Testis (tissue), 3 donors: ENCODE results near the gene LYAR. TPM values are rescaled to one million over a fixed set of nuclear protein-coding genes. Genes with fewer than 3 reads are reported as not detected.

Experiments
- DNase-seq: peaks from one replicate; pipeline ENCODE4 v3.0.0-alpha.2; 2019
- H3K27ac ChIP-seq, 2 donors: fragments of 200-600 bp; sonication (generic); one replicate each; pipeline ENCODE4 v1.5.1; 2019
- H3K27me3 ChIP-seq: fragments of 200-600 bp; sonication (generic); one replicate; pipeline ENCODE4 v1.5.1; 2019
- H3K36me3 ChIP-seq: fragments of 200-600 bp; sonication (generic); one replicate; pipeline ENCODE4 v1.5.1; 2017; ENCODE audit warnings: low read depth; ENCODE audit errors: missing control alignments
- H3K4me1 ChIP-seq: fragments of 200-600 bp; sonication (generic); one replicate; pipeline ENCODE4 v1.5.1; 2019
- H3K4me3 ChIP-seq, 2 donors: fragments of 200-600 bp; sonication (generic); one replicate each; pipeline ENCODE4 v1.5.1; 2017 to 2019
- H3K9me3 ChIP-seq: fragments of 200-600 bp; sonication (generic); one replicate; pipeline ENCODE4 v1.5.1; 2017
- POLR2A ChIP-seq: fragments of 450-650 bp; IDR thresholded peaks from one replicate; pipeline ENCODE4 v1.6.1; 2017; ENCODE audit warnings: antibody characterized with exemption, mild to moderate bottlenecking, moderate library complexity
- WGBS, 2 donors: methylation state at CpG; one replicate each; pipeline ENCODE4 v1.1.5; 2018; 5-methylcytosine and 5-hydroxymethylcytosine counted together
- intact Hi-C: fragments of 100-400 bp; cut with DNase I; formaldehyde crosslinking; loops from one replicate; pipeline ENCODE4 v1.15.1; 2023; ENCODE audit warnings: low total_unique reads
- polyA plus RNA-seq: library from polyadenylated mRNA; stranded (reverse); fragments of 350-450 nt; fragmentation: Illumina TruSeq; extraction: RNeasy Lipid Tissue Mini Kit (QIAGEN cat#74804); gene quantifications from one replicate; pipeline ENCODE4 v1.2.3, GENCODE V29; 2014; ENCODE audit warnings: low read depth, low replicate concordance; ENCODE audit not compliant: insufficient read depth
- total RNA-seq, 2 donors: library from RNA; depleted of rRNA; stranded (reverse); fragments of >200 nt; gene quantifications; one replicate each; pipeline ENCODE4 v1.2.3, GENCODE V29; 2016
- TF ChIP-seq, protein P1 (sequence below), 3 experiments: fragments of 450-650 bp in 2 of 3; fragments of 200-600 bp in 1 of 3; sonication (generic) in 1 of 3; IDR thresholded peaks; one replicate each; pipeline ENCODE4 v1.5.1; 2016 to 2019; ENCODE audit warnings: antibody characterized with exemption in 3 of 3, mild to moderate bottlenecking in 2 of 3, moderate library complexity in 1 of 3

Gene LYAR
- total and polyA plus RNA-seq, 3 donors from 2014 or later, result 53.8 to 132 (median 63.2) TPM

DNA sequence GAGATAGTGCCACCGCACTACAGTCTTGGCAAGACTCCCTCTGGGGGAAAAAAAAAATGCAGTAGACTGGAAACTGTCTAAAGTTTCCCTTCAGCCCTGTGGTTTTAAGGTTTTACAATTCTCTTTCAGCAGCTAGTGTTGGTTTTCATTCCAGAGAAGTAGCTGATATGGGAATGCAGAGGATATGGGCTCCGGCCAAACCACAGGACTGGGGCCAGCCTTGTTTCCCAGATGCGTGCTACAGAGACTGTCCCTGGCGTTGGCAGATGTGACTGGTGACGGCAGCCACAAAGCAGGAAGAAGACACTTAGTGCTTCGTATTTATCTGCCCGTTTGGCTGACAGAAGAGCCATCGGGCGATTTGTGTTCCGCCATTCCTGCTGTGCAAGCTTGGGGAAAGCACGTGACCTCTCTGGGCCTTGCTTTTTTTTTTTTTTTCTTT is 43.3 kb upstream of the LYAR start:
- DNase-seq, result peak; percentile 66
- H3K27me3 ChIP-seq, result no peaks in the 10 kb centered on the region
- H3K9me3 ChIP-seq, result no peaks in the 10 kb centered on the region
- intact Hi-C loops, result no loop called here
- no peak overlapping the region for H3K4me3 ChIP-seq
- H3K4me1 ChIP-seq, result peaks cover 7% of the 10 kb centered on the region
- TF ChIP-seq, protein P1, sequence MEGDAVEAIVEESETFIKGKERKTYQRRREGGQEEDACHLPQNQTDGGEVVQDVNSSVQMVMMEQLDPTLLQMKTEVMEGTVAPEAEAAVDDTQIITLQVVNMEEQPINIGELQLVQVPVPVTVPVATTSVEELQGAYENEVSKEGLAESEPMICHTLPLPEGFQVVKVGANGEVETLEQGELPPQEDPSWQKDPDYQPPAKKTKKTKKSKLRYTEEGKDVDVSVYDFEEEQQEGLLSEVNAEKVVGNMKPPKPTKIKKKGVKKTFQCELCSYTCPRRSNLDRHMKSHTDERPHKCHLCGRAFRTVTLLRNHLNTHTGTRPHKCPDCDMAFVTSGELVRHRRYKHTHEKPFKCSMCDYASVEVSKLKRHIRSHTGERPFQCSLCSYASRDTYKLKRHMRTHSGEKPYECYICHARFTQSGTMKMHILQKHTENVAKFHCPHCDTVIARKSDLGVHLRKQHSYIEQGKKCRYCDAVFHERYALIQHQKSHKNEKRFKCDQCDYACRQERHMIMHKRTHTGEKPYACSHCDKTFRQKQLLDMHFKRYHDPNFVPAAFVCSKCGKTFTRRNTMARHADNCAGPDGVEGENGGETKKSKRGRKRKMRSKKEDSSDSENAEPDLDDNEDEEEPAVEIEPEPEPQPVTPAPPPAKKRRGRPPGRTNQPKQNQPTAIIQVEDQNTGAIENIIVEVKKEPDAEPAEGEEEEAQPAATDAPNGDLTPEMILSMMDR (IDR thresholded peaks at IDR 0.05), result no peak
- no peak for TF ChIP-seq POLR2A
- H3K27ac ChIP-seq, result no peak overlapping the region
- H3K36me3 ChIP-seq, result no peaks in the 10 kb centered on the region
- WGBS, 2 donors, result 30 to 35% methylated on average over 11 of the region's 11 CpGs

DNA sequence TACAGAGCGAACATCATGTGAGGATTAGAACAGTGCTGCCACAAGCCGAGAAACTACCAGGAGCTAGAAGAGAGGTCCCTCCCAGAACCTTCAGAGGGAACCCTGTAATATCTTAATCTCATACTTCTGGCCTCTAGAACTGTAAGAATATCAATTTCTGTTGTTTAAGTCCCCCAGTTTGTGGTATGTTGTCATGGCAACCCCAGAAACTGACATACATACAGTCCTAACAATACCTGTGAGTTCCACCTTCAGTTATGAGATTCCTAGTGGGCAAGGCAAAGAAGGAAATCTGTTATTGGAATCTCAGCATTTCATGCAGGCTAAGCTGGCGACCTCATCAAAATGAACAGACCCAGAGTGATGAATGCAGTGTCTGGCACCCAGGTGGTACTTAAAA is 42.6 kb upstream of the LYAR start:
- Histone ChIP-seq H3K27ac (no peak overlapping the region), H3K4me3 (no peak overlapping the region), H3K4me1 (peaks cover 10% of the 10 kb centered on the region), H3K36me3 (no peaks in the 10 kb centered on the region), H3K27me3 (no peaks in the 10 kb centered on the region), H3K9me3 (no peaks in the 10 kb centered on the region)
- intact Hi-C loops, result no loop called here
- no peak for DNase-seq
- no peak for TF ChIP-seq POLR2A
- TF ChIP-seq, protein P1 (IDR thresholded peaks at IDR 0.05), result no peak
- WGBS, 2 donors, result 87 to 98% methylated on average over 3 of the region's 3 CpGs

DNA sequence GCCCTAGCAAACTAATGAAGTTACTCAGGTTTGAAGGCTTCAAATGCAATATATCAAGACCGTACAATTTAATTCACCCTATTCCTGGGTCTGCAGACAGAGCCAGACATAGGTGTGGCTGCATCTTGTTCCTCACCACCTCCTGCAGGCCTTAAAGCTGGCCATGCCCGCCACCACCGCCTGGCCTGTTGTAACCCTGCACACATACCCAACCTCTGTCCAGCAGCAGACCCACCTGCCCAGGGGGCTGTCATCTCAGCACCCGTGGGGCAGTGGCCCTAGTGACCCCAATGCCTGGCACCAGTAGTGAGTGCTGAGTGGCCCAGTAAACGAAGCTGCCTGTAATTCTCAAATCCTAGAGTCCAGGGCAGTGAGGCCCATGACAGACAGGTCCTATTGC is 40.8 kb upstream of the LYAR start:
- Histone ChIP-seq H3K4me1 (peaks cover 13% of the 10 kb centered on the region), H3K27ac (no peak overlapping the region), H3K27me3 (no peaks in the 10 kb centered on the region), H3K4me3 (no peak overlapping the region), H3K36me3 (no peaks in the 10 kb centered on the region), H3K9me3 (no peaks in the 10 kb centered on the region)
- no peak for DNase-seq
- intact Hi-C loops, result no loop called here
- 85 to 92% methylated on average over 4 to 5 of the region's 5 CpGs for WGBS, 2 donors
- no peak for TF ChIP-seq POLR2A
- TF ChIP-seq, protein P1 (IDR thresholded peaks at IDR 0.05), result no peak

DNA sequence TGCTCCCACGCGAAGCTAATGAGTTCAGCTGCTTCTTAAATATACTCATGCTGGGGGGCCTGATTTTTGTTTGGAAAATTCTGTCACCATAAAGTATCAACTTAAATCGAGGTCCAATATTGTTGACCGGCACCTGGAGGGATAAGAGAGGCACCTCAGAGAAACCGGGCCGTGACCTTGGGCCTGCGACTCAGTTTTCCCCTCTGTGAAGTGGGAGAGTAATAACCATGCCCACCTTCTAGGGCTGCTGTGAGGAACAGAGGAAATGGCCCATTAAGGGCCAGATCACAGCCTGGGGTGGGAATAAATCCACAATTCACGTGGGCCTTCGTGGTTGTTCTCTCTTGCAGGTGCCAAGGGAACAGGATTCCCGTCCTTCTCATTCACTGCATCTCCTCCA is 39.5 kb upstream of the LYAR start:
- Histone ChIP-seq H3K27ac (no peak overlapping the region), H3K27me3 (no peaks in the 10 kb centered on the region), H3K4me3 (no peak overlapping the region), H3K36me3 (no peaks in the 10 kb centered on the region), H3K4me1 (peaks cover 20% of the 10 kb centered on the region), H3K9me3 (no peaks in the 10 kb centered on the region)
- 94 to 95% methylated on average over 10 of the region's 10 CpGs for WGBS, 2 donors
- intact Hi-C loops, result no loop called here
- no peak for TF ChIP-seq POLR2A
- TF ChIP-seq, protein P1 (IDR thresholded peaks at IDR 0.05), result no peak
- DNase-seq, result no peak

DNA sequence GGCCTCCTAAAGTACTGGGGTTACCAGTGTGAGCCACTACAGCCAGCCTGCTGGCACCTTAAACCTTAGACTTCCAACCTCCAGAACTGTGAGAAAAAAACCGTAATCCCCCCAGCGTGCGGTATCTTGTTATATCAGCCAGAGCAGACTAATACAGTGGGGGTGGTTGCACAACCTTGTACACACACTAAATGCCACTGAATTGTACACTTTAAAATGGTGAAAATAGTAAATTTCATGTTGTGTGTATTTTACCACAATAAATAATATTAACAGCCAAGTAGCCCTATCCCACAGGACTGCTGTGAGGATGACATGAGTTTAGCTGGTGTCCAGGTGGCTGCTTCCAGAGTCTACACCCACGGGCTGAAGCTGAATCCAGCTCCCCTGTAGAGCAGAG is 38.9 kb upstream of the LYAR start:
- DNase-seq, result no peak
- peaks cover 26% of the 10 kb centered on the region for H3K4me1 ChIP-seq
- intact Hi-C loops, result no loop called here
- no peak overlapping the region for H3K4me3 ChIP-seq
- WGBS, 2 donors, result 89 to 91% methylated on average over 4 of the region's 4 CpGs
- no peaks in the 10 kb centered on the region for H3K9me3 ChIP-seq
- no peak overlapping the region for H3K27ac ChIP-seq
- no peaks in the 10 kb centered on the region for H3K27me3 ChIP-seq
- H3K36me3 ChIP-seq, result no peaks in the 10 kb centered on the region
- TF ChIP-seq POLR2A, result no peak
- TF ChIP-seq, protein P1 (IDR thresholded peaks at IDR 0.05), result no peak
